ENCODE results near the gene TTC17.

GRCh38 chr11:43440486-43440885, 81.8 kb downstream of the TTC17 start:
- no peak for TF ChIP-seq CTCF (IDR thresholded peaks at IDR 0.05)
- no peak for TF ChIP-seq POLR2A (IDR thresholded peaks at IDR 0.05)
- no peak for TF ChIP-seq EP300 (IDR thresholded peaks at IDR 0.05)
- TF ChIP-seq POLR2AphosphoS5 (IDR thresholded peaks at IDR 0.05) = no peak
